ENCODE results near the gene C11orf91.
"Not testable (repeated sequence)": the region's sequence is repeated elsewhere in the genome, so short reads cannot be mapped to it uniquely, and the experiment has no call there.

Gene C11orf91

GRCh38 chr11:33682019-33682418 lies 18.6 kb downstream of the C11orf91 start:
- Histone ChIP-seq H3K27me3 (ENCODE audit: insufficient read depth, low read depth) (no peaks in the 10 kb centered on the region), H2AFZ (ENCODE audit: low read depth) (no peak overlapping the region), H3K36me3 (ENCODE audit: insufficient read depth) (no peaks in the 10 kb centered on the region), H3K4me1 (ENCODE audit: low read depth, poor library complexity, severe bottlenecking) (no peaks in the 10 kb centered on the region), H4K20me1 (ENCODE audit: insufficient read depth) (no peaks in the 10 kb centered on the region), H3K27ac (no peak overlapping the region), H3K4me3 (IDR thresholded peaks at IDR 0.05; ENCODE audit: insufficient read depth, low read depth, low read length) (no peak overlapping the region), H3K79me2 (ENCODE audit: insufficient read depth, low read depth) (no peaks in the 10 kb centered on the region), H3K4me2 (no peak overlapping the region), H3K9ac (no peak overlapping the region)
- TF ChIP-seq CTCF (conservative IDR thresholded peaks at IDR 0.05; ENCODE audit: low read depth, low read length), result no peak

DNA sequence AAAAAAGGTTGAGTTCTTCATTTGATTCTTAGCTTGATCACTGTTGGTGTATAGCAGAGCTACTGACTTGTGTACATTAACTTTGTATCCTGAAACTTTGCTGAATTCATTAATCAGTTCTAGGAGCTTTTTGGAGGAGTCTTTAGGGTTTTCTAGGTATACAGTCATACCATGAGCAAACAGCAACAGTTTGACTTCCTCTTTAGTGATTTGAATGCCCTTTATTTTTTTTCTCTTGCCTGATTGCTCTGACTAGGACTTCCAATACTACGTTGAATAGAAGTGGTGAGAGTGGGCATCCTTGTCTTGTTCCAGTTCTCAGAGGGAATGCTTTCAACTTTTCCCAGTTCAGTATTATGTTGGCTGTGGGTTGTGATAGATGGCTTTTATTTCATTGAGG lies 22.0 kb downstream of the C11orf91 start:
- H3K4me3 ChIP-seq (IDR thresholded peaks at IDR 0.05; ENCODE audit: insufficient read depth, low read depth, low read length); H3K27me3 ChIP-seq (ENCODE audit: insufficient read depth, low read depth); H3K4me1 ChIP-seq (ENCODE audit: low read depth, poor library complexity, severe bottlenecking); H3K27ac ChIP-seq; H3K79me2 ChIP-seq (ENCODE audit: insufficient read depth, low read depth); H3K4me2 ChIP-seq; H3K36me3 ChIP-seq (ENCODE audit: insufficient read depth); H4K20me1 ChIP-seq (ENCODE audit: insufficient read depth); H2AFZ ChIP-seq (ENCODE audit: low read depth); H3K9ac ChIP-seq: not testable (repeated sequence)

GRCh38 chr11:33674035-33674814 lies 26.4 kb downstream of the C11orf91 start:
- Histone ChIP-seq H3K4me1 (ENCODE audit: low read depth, poor library complexity, severe bottlenecking) (peaks cover 6% of the 10 kb centered on the region), H3K36me3 (ENCODE audit: insufficient read depth) (no peaks in the 10 kb centered on the region), H4K20me1 (ENCODE audit: insufficient read depth) (no peaks in the 10 kb centered on the region), H2AFZ (ENCODE audit: low read depth) (no peak overlapping the region), H3K27me3 (ENCODE audit: insufficient read depth, low read depth) (no peaks in the 10 kb centered on the region), H3K4me3 (IDR thresholded peaks at IDR 0.05; ENCODE audit: insufficient read depth, low read depth, low read length) (no peak overlapping the region), H3K4me2 (no peak overlapping the region), H3K27ac (no peak overlapping the region), H3K9ac (no peak overlapping the region), H3K79me2 (ENCODE audit: insufficient read depth, low read depth) (no peaks in the 10 kb centered on the region)
- TF ChIP-seq CTCF (conservative IDR thresholded peaks at IDR 0.05; ENCODE audit: low read depth, low read length), result no peak

DNA sequence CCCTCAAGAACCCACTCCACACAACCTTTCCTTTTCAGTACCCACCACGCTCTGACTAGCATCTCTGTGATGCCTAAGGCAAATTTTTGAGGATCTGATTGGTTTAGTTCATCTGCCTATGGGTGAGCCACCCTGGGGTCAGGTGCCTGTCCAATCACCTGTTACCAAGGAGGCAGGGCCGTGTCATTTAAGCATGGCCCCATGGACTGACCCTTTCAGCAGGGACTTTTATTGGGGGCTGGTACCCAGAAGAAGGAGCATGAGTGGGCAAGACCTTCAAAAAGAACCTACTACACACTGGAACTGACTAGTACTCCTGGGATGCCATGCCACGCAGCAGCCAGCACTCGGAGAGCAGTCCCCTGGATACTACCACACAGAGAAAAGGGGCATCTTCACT lies 28.4 kb downstream of the C11orf91 start:
- Histone ChIP-seq H3K79me2 (ENCODE audit: insufficient read depth, low read depth) (no peaks in the 10 kb centered on the region), H3K27me3 (ENCODE audit: insufficient read depth, low read depth) (no peaks in the 10 kb centered on the region), H3K36me3 (ENCODE audit: insufficient read depth) (no peaks in the 10 kb centered on the region), H3K4me2 (no peak overlapping the region), H4K20me1 (ENCODE audit: insufficient read depth) (no peaks in the 10 kb centered on the region), H3K4me3 (IDR thresholded peaks at IDR 0.05; ENCODE audit: insufficient read depth, low read depth, low read length) (no peak overlapping the region), H3K9ac (no peak overlapping the region), H3K27ac (no peak overlapping the region), H2AFZ (ENCODE audit: low read depth) (no peak overlapping the region), H3K4me1 (ENCODE audit: low read depth, poor library complexity, severe bottlenecking) (peaks cover 6% of the 10 kb centered on the region)
- TF ChIP-seq CTCF (conservative IDR thresholded peaks at IDR 0.05; ENCODE audit: low read depth, low read length), result no peak

DNA sequence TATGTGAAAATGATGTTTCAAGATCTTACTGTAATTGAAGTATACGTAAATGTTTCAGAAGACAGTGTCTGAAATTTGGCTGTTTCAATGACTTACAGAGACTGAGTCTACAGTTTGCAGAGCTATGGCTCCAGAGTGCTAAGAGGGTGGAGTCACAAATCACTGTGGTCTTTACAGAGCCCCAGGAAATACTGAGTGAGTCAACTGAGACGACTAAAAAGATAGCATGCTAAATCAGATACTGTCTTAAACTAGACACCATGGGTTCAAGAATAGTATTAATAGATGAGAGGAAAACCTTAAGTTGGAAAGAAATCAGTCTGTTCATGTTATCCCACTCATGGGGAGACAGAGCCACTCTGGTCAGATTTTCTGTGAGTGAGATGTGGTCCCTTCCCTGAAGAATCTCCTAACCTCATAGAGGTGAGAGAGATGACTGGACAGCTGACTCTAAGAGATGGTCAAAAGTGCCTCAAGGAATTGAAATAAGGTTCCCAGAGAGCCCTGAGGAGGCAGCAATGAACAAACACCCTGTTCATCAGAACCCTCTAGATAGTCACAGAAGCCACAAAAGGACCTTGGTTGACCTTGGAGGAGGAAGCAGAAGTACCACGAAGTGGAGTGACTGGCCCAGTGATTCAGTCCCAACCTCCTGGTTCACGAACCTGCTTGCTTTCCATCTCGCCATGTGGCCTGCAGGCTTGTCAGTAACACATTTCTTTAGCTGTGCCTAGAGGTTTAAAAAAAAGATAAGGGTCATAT lies 30.2 kb downstream of the C11orf91 start:
- no peak for TF ChIP-seq CTCF (conservative IDR thresholded peaks at IDR 0.05; ENCODE audit: low read depth, low read length)
- no peak overlapping the region for H3K4me3 ChIP-seq (IDR thresholded peaks at IDR 0.05; ENCODE audit: insufficient read depth, low read depth, low read length)
- H4K20me1 ChIP-seq (ENCODE audit: insufficient read depth), result no peaks in the 10 kb centered on the region
- no peak overlapping the region for H3K4me2 ChIP-seq
- no peaks in the 10 kb centered on the region for H3K27me3 ChIP-seq (ENCODE audit: insufficient read depth, low read depth)
- no peak overlapping the region for H2AFZ ChIP-seq (ENCODE audit: low read depth)
- no peaks in the 10 kb centered on the region for H3K79me2 ChIP-seq (ENCODE audit: insufficient read depth, low read depth)
- 0 out of 2 replicates have a peak, but pooled peaks cover 4% of the 10 kb centered on the region for H3K36me3 ChIP-seq (ENCODE audit: insufficient read depth)
- H3K9ac ChIP-seq, result no peak overlapping the region
- H3K4me1 ChIP-seq (ENCODE audit: low read depth, poor library complexity, severe bottlenecking), result peaks cover 6% of the 10 kb centered on the region
- no peak overlapping the region for H3K27ac ChIP-seq

Measured in KMS-11 (cell line).